K562 (cell line): ENCODE measurements around the gene UNC45A. TPM values are rescaled to one million over a fixed set of nuclear protein-coding genes. Genes with fewer than 3 reads are reported as not detected.

ENCODE experiments used
- CBX3 ChIP-seq, 2 experiments: IDR thresholded peaks; 1 replicate in 1 of 2; 2 replicates in 1 of 2; pipeline ENCODE4 v1.6.1; 2012; ENCODE audit warnings: inconsistent platforms in 2 of 2, low read length in 2 of 2, borderline replicate concordance in 1 of 2, control low read depth in 1 of 2
- CEBPB ChIP-seq: fragments of 450-650 bp; IDR thresholded peaks from 2 replicates; pipeline ENCODE4 v1.6.1; 2016; ENCODE audit warnings: missing genetic modification characterization, missing compliant biosample characterization
- DNMT1 ChIP-seq: fragments of 450-650 bp; IDR thresholded peaks from 2 replicates; pipeline ENCODE4 v1.6.1; 2016; ENCODE audit warnings: antibody characterized with exemption, mild to moderate bottlenecking
- ELK3 ChIP-seq: fragments of 450-650 bp; formaldehyde crosslinking; IDR thresholded peaks from 2 replicates; pipeline ENCODE4 v1.4.0; 2020; ENCODE audit warnings: mild to moderate bottlenecking
- ESRRB ChIP-seq: fragments of 250-450 bp; sonication (Bioruptor Pico); IDR thresholded peaks from 2 replicates; pipeline ENCODE4 v1.5.0; 2020; ENCODE audit warnings: mild to moderate bottlenecking, moderate library complexity, borderline replicate concordance
- ETV1 ChIP-seq: fragments of 450-650 bp; conservative IDR thresholded peaks from 2 replicates; pipeline ENCODE4 v1.6.1; 2016; ENCODE audit warnings: missing genetic modification characterization, control low read depth, low read depth, missing compliant biosample characterization
- FIP1L1 ChIP-seq: fragments of 200-400 bp; formaldehyde crosslinking; IDR thresholded peaks from 2 replicates; pipeline ENCODE4 v1.6.1; 2018; ENCODE audit warnings: mild to moderate bottlenecking, low read depth, low read length; ENCODE audit not compliant: poor library complexity, severe bottlenecking
- HMG20A ChIP-seq: fragments of 450-650 bp; formaldehyde crosslinking; conservative IDR thresholded peaks from 2 replicates; pipeline ENCODE4 v1.4.0; 2020; ENCODE audit warnings: mild to moderate bottlenecking, mixed read lengths
- HMGN3 ChIP-seq: IDR thresholded peaks from 2 replicates; pipeline ENCODE4 v1.6.1; 2011; ENCODE audit warnings: borderline replicate concordance, low read depth, mild to moderate bottlenecking, mixed read lengths, low read length; ENCODE audit not compliant: insufficient read length; ENCODE audit errors: extremely low read depth
- MEF2D ChIP-seq: conservative IDR thresholded peaks from 2 replicates; pipeline ENCODE4 v1.6.1; 2016; ENCODE audit warnings: low read depth, missing genetic modification characterization, missing compliant biosample characterization
- MEIS2 ChIP-seq: fragments of 450-650 bp; IDR thresholded peaks from 2 replicates; pipeline ENCODE4 v1.6.1; 2014; ENCODE audit warnings: mild to moderate bottlenecking; ENCODE audit not compliant: partially characterized antibody
- NCOA4 ChIP-seq: fragments of 450-650 bp; IDR thresholded peaks from 2 replicates; pipeline ENCODE4 v1.6.1; 2018; ENCODE audit warnings: mild to moderate bottlenecking; ENCODE audit not compliant: partially characterized antibody
- PHTF2 ChIP-seq: fragments of 250-450 bp; sonication (Bioruptor Pico); IDR thresholded peaks from 2 replicates; pipeline ENCODE4 v1.5.0; 2021; ENCODE audit warnings: mild to moderate bottlenecking
- PRDM10 ChIP-seq: fragments of 450-650 bp; IDR thresholded peaks from 2 replicates; pipeline ENCODE4 v1.6.1; 2018; ENCODE audit not compliant: partially characterized antibody
- SRF ChIP-seq, 2 experiments: fragments of 250-450, 450-650 bp in 1 of 2; sonication (Bioruptor Pico) in 1 of 2; sonication (generic) in 1 of 2; formaldehyde crosslinking; IDR thresholded peaks; 2 replicates each; pipeline versions ENCODE4 v1.5.0 to v1.5.1; 2020 to 2022; ENCODE audit warnings: mild to moderate bottlenecking in 1 of 2, missing genetic modification reagents in 1 of 2
- TAF1 ChIP-seq: IDR thresholded peaks from 2 replicates; pipeline ENCODE4 v1.6.1; 2011; ENCODE audit warnings: mild to moderate bottlenecking, low read length, moderate library complexity; ENCODE audit not compliant: insufficient read depth, control insufficient read depth, severe bottlenecking; ENCODE audit errors: extremely low read depth
- ZC3H4 ChIP-seq: sonication (generic); formaldehyde crosslinking; IDR thresholded peaks from 2 replicates; pipeline ENCODE4 v1.9.0; 2021; ENCODE audit warnings: missing genetic modification reagents, borderline replicate concordance
- ZNF780A ChIP-seq: fragments of 250-450 bp; sonication (Bioruptor Pico); IDR thresholded peaks from 2 replicates; pipeline ENCODE4 v1.5.0; 2021; ENCODE audit warnings: mild to moderate bottlenecking
- polyA plus RNA-seq, 8 experiments: library from polyadenylated mRNA; depleted of rRNA in 4 of 8; stranded (reverse) in 5 of 8; unstranded in 3 of 8; fragments of >200 nt; fragmentation: Nextera tagmentation in 2 of 8; fragmentation: Illumina TruSeq in 1 of 8; extraction: Ambion mirVana in 2 of 8; extraction: Trizol in 1 of 8; gene quantifications; 2 replicates each; pipeline versions ENCODE4 v1.2.1 to v1.2.3, GENCODE V29; 2011 to 2014; ENCODE audit warnings: inconsistent platforms in 1 of 8, missing spikeins in 1 of 8
- total RNA-seq, 7 experiments: library from RNA; depleted of rRNA in 6 of 7; stranded (reverse); fragments of >200 nt in 6 of 7; fragmentation: Illumina TruSeq in 2 of 7; extraction: Trizol in 2 of 7; gene quantifications; 2 replicates each; pipeline versions ENCODE4 v1.2.1 to v1.2.3, GENCODE V29; 2011 to 2021; ENCODE audit warnings: low replicate concordance in 1 of 7
- TF ChIP-seq, protein P1 (sequence below): fragments of 450-650 bp; IDR thresholded peaks from 2 replicates; pipeline ENCODE4 v1.6.1; 2016; ENCODE audit warnings: low read depth, mild to moderate bottlenecking, moderate library complexity
- TF ChIP-seq, protein P2 (sequence below): fragments of 250-450 bp; sonication (Bioruptor Pico); IDR thresholded peaks from 2 replicates; pipeline ENCODE4 v1.8.0; 2021; ENCODE audit warnings: mild to moderate bottlenecking, moderate library complexity

The UNC45A gene
- total and polyA plus RNA-seq, 9 of the 15 experiments (the other 6 are each of a cell fraction or from before 2014, with no cell fraction given) = 22.4 to 79.3 (median 43.7) TPM

DNA sequence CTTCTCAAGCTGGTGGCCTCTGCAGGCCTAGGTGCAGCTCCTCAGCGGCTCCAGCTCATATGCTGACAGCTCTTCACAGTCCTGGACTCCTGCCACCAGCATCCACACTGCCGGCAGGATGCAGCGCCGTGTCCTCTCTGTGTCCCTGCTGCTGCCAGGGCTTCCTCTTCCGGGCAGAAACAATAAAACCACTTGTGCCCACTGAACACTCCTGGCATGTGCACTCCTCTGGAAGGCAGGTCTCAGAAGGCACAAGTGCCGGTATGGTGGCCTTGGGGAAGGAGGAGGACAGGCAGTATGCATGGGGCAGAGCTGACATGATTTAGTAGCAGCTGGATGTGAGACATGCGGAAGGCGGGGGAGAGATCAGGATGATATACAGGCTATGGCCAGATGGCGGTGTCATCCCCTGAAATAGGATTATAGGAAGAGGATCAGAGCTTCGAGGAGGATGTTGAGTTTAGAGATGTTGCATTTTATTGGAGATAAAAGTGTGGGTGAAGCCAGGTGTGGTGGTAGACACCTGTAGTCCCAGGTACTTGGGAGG lies 39.4 kb upstream of the UNC45A start (continued):
- TF ChIP-seq DNMT1 (no peak), CEBPB (tag) (no peak), SRF (CRISPR knock-in tag; IDR thresholded peaks at IDR 0.05) (no peak), MEF2D (tag) (peak; percentile 44; the same call in 1 of the 2 replicates), TAF1 (no peak), PRDM10 (no peak), HMGN3 (no peak), ELK3 (no peak), ETV1 (peak; percentile 77), CBX3 (IDR thresholded peaks at IDR 0.05; ENCODE audit: borderline replicate concordance in 1 of 2, low read length in 2 of 2) (peak in 1 of 2 experiments; percentile 43; a peak in 1 of 3 replicates), HMG20A (no peak), ZC3H4 (CRISPR knock-in tag) (no peak), NCOA4 (no peak), ZNF780A (CRISPR knock-in tag) (no peak), ESRRB (no peak), MEIS2 (peak; percentile 100), FIP1L1 (no peak), PHTF2 (no peak)
- TF ChIP-seq, protein P1, sequence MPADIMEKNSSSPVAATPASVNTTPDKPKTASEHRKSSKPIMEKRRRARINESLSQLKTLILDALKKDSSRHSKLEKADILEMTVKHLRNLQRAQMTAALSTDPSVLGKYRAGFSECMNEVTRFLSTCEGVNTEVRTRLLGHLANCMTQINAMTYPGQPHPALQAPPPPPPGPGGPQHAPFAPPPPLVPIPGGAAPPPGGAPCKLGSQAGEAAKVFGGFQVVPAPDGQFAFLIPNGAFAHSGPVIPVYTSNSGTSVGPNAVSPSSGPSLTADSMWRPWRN = no peak
- TF ChIP-seq, protein P2, sequence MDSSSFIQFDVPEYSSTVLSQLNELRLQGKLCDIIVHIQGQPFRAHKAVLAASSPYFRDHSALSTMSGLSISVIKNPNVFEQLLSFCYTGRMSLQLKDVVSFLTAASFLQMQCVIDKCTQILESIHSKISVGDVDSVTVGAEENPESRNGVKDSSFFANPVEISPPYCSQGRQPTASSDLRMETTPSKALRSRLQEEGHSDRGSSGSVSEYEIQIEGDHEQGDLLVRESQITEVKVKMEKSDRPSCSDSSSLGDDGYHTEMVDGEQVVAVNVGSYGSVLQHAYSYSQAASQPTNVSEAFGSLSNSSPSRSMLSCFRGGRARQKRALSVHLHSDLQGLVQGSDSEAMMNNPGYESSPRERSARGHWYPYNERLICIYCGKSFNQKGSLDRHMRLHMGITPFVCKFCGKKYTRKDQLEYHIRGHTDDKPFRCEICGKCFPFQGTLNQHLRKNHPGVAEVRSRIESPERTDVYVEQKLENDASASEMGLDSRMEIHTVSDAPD (CRISPR knock-in tag) = no peak
